HCT116 (cell line): ENCODE data around the gene SLC22A6. TPM values are rescaled to one million over a fixed set of nuclear protein-coding genes. Genes with fewer than 3 reads are reported as not detected.

ENCODE experiments used
- ATAC-seq: fragments of 200-7000 bp; cut with Tn5 transposase; 2 replicates; pipeline ENCODE4 v1.9.1; 2020; ENCODE audit warnings: mild to moderate bottlenecking, moderate library complexity
- BruUV-seq: library from RNA; stranded (reverse); fragments of 400-500 nt; replicated peaks from 2 replicates; lab custom pipeline; 2021; lab: Mats Ljungman, UMichigan
- CTCF ChIA-PET: fragments of 300-600 bp; sonication (Branson Sonifier 250); formaldehyde crosslinking; loops from one replicate; lab custom pipeline; 2021; ENCODE audit warnings: antibody characterized with exemption; lab: Charles Lee
- POLR2A ChIA-PET: fragments of 300-600, 350-600 bp; sonication (Branson Sonifier 250); formaldehyde crosslinking; loops from one replicate; lab custom pipeline; 2021; ENCODE audit warnings: antibody characterized with exemption; lab: Charles Lee
- RAD21 ChIA-PET, 2 experiments: fragments of 300-600 bp; sonication (Branson Sonifier 250); formaldehyde crosslinking; loops; one replicate each; lab custom pipeline; 2023; ENCODE audit warnings: low total read pairs in 2 of 2; ENCODE audit not compliant: uncharacterized antibody in 2 of 2, unreplicated experiment in 2 of 2, low non-redundant PET in 1 of 2; lab: Charles Lee
- DNase-seq: peaks from one replicate; pipeline ENCODE4 v3.0.0-alpha.2; 2010; ENCODE audit warnings: low read depth, low spot score
- H2AFZ ChIP-seq: fragments of 200-600 bp; shearing (Covaris generic), sonication (generic); 2 replicates; pipeline ENCODE4 v1.6.1; 2017; ENCODE audit warnings: low read depth, mixed run types, mixed read lengths, antibody characterized with exemption, low read length; ENCODE audit not compliant: poor library complexity, severe bottlenecking
- H3K27ac ChIP-seq: 2 replicates; pipeline ENCODE4 v1.5.1; 2012; ENCODE audit warnings: low read depth, low read length
- H3K27me3 ChIP-seq: fragments of 200-600 bp; sonication (generic); 2 replicates; pipeline ENCODE4 v1.6.1; 2016; ENCODE audit warnings: mixed run types, low read length, mixed read lengths; ENCODE audit not compliant: insufficient read depth
- H3K36me3 ChIP-seq, 2 experiments: fragments of 200-500 bp in 1 of 2; fragments of 200-600 bp in 1 of 2; sonication (Bioruptor generic) in 1 of 2; sonication (generic) in 1 of 2; 2 replicates each; pipeline versions ENCODE4 v1.5.1 to v1.6.1; 2014 to 2016; ENCODE audit warnings: low read length in 2 of 2, inconsistent platforms in 1 of 2, mixed read lengths in 1 of 2, mixed run types in 1 of 2; ENCODE audit not compliant: insufficient read depth in 2 of 2, control insufficient read depth in 1 of 2
- H3K4me1 ChIP-seq, 2 experiments: fragments of 200-600 bp in 1 of 2; sonication (generic) in 1 of 2; 2 replicates each; pipeline versions ENCODE4 v1.5.1 to v1.6.1; 2012 to 2017; ENCODE audit warnings: low read length in 2 of 2, inconsistent platforms in 1 of 2, mild to moderate bottlenecking in 1 of 2, mixed read lengths in 1 of 2, mixed run types in 1 of 2, moderate library complexity in 1 of 2; ENCODE audit not compliant: insufficient read depth in 2 of 2, control insufficient read depth in 1 of 2
- H3K4me2 ChIP-seq: fragments of 200-600 bp; sonication (generic); 2 replicates; pipeline ENCODE4 v1.6.1; 2017; ENCODE audit warnings: mixed run types, low read length, mixed read lengths
- H3K4me3 ChIP-seq, 2 experiments: fragments of 200-600 bp in 1 of 2; sonication (generic) in 1 of 2; replicated peaks in 1 of 2; 2 replicates each; pipeline ENCODE4 v1.5.1; 2011 to 2016; ENCODE audit warnings: low read length in 2 of 2, control low read depth in 1 of 2, low read depth in 1 of 2, mild to moderate bottlenecking in 1 of 2, mixed read lengths in 1 of 2, mixed run types in 1 of 2
- H3K79me2 ChIP-seq: fragments of 200-600 bp; sonication (generic); 2 replicates; pipeline ENCODE4 v1.6.1; 2017; ENCODE audit warnings: mild to moderate bottlenecking, mixed run types, low read length, moderate library complexity, mixed read lengths; ENCODE audit not compliant: insufficient read depth
- H3K9ac ChIP-seq: fragments of 200-600 bp; sonication (generic); 2 replicates; pipeline ENCODE4 v1.6.1; 2016; ENCODE audit warnings: low read length, mixed read lengths
- H3K9me2 ChIP-seq: fragments of 200-600 bp; sonication (generic), shearing (Covaris generic); 2 replicates; pipeline ENCODE4 v1.6.1; 2017; ENCODE audit warnings: mixed run types, mild to moderate bottlenecking, moderate library complexity; ENCODE audit not compliant: insufficient read depth
- H3K9me3 ChIP-seq, 2 experiments: fragments of 200-500 bp in 1 of 2; fragments of 200-600 bp in 1 of 2; sonication (Bioruptor generic) in 1 of 2; sonication (generic) in 1 of 2; 2 replicates each; pipeline ENCODE4 v1.6.1; 2014 to 2017; ENCODE audit warnings: low read length in 2 of 2, mixed read lengths in 2 of 2, inconsistent platforms in 1 of 2, low read depth in 1 of 2, mild to moderate bottlenecking in 1 of 2, mixed run types in 1 of 2, moderate library complexity in 1 of 2; ENCODE audit not compliant: control insufficient read depth in 1 of 2, insufficient read depth in 1 of 2
- H4K20me1 ChIP-seq: fragments of 200-600 bp; sonication (generic), shearing (Covaris generic); 2 replicates; pipeline ENCODE4 v1.6.1; 2017; ENCODE audit warnings: mixed run types, mild to moderate bottlenecking, moderate library complexity; ENCODE audit not compliant: insufficient read depth
- CBX3 ChIP-seq: IDR thresholded peaks from 2 replicates; pipeline ENCODE4 v1.6.1; 2012; ENCODE audit warnings: low read depth
- CEBPB ChIP-seq: IDR thresholded peaks from 2 replicates; pipeline ENCODE4 v1.6.1; 2012; ENCODE audit warnings: low read depth
- EGR1 ChIP-seq: IDR thresholded peaks from 2 replicates; pipeline ENCODE4 v1.6.1; 2012; ENCODE audit warnings: low read depth
- ELF1 ChIP-seq: IDR thresholded peaks from 2 replicates; pipeline ENCODE4 v1.6.1; 2012; ENCODE audit warnings: low read depth, borderline replicate concordance
- EZH2 ChIP-seq: fragments of 200-600 bp; sonication (generic); IDR thresholded peaks from 2 replicates; pipeline ENCODE4 v1.6.1; 2017; ENCODE audit warnings: antibody characterized with exemption, mixed run types
- EZH2phosphoT487 ChIP-seq: fragments of 200-600 bp; IDR thresholded peaks from 2 replicates; pipeline ENCODE4 v1.6.1; 2018; ENCODE audit warnings: antibody characterized with exemption, borderline replicate concordance
- FOSL1 ChIP-seq: IDR thresholded peaks from 2 replicates; pipeline ENCODE4 v1.6.1; 2012; ENCODE audit warnings: low read depth
- JUND ChIP-seq: IDR thresholded peaks from 2 replicates; pipeline ENCODE4 v1.6.1; 2012
- POLR2A ChIP-seq: IDR thresholded peaks from 2 replicates; pipeline ENCODE4 v1.7.0; 2011; ENCODE audit warnings: borderline replicate concordance; ENCODE audit not compliant: insufficient read depth, insufficient read length; ENCODE audit errors: extremely low read depth
- POLR2AphosphoS5 ChIP-seq: IDR thresholded peaks from 2 replicates; pipeline ENCODE4 v1.6.1; 2011; ENCODE audit warnings: mild to moderate bottlenecking, low read depth, low read length, moderate library complexity
- RAD21 ChIP-seq: IDR thresholded peaks from 2 replicates; pipeline ENCODE4 v1.6.1; 2012; ENCODE audit warnings: low read depth, mild to moderate bottlenecking
- REST ChIP-seq: IDR thresholded peaks from 2 replicates; pipeline ENCODE4 v1.6.1; 2012; ENCODE audit warnings: low read depth
- SP1 ChIP-seq: IDR thresholded peaks from 2 replicates; pipeline ENCODE4 v1.6.1; 2012; ENCODE audit warnings: low read depth
- SRF ChIP-seq: IDR thresholded peaks from 2 replicates; pipeline ENCODE4 v1.6.1; 2012; ENCODE audit warnings: low read depth
- TCF7L2 ChIP-seq: IDR thresholded peaks from 2 replicates; pipeline ENCODE4 v1.7.0; 2011; ENCODE audit warnings: borderline replicate concordance, inconsistent platforms; ENCODE audit not compliant: insufficient read depth, insufficient read length; ENCODE audit errors: extremely low read depth
- YY1 ChIP-seq: IDR thresholded peaks from 2 replicates; pipeline ENCODE4 v1.6.1; 2011; ENCODE audit warnings: low read length, low read depth, moderate library complexity, mild to moderate bottlenecking; ENCODE audit not compliant: insufficient replicate concordance; ENCODE audit errors: extremely low read depth
- intact Hi-C: fragments of 100-400 bp; cut with micrococcal nuclease; formaldehyde crosslinking; loops from 2 replicates; pipeline ENCODE4 v1.10.0; 2022
- total RNA-seq: library from RNA; stranded (reverse); gene quantifications from one replicate; pipeline ENCODE4 v1.2.1, GENCODE V29; 2021; ENCODE audit not compliant: unreplicated experiment
- TF ChIP-seq, protein P1 (sequence below): IDR thresholded peaks from 2 replicates; pipeline ENCODE4 v1.6.1; 2011; ENCODE audit warnings: mild to moderate bottlenecking, low read length, moderate library complexity; ENCODE audit not compliant: insufficient replicate concordance; ENCODE audit errors: extremely low read depth
- TF ChIP-seq, protein P2 (sequence below): IDR thresholded peaks from 2 replicates; pipeline ENCODE4 v1.6.1; 2012
- TF ChIP-seq, protein P3 (sequence below): IDR thresholded peaks from 2 replicates; pipeline ENCODE4 v1.6.1; 2012

The SLC22A6 gene
- total RNA-seq, 1 experiment from 2014 or later = not detected

- no TSS peak for BruUV-seq
- no peak for TF ChIP-seq POLR2A
- TF ChIP-seq EZH2 = no peak
- TF ChIP-seq SP1 = no peak
- TF ChIP-seq CEBPB = no peak
- TF ChIP-seq EGR1 = no peak
- no peak for TF ChIP-seq CBX3
- no peak for TF ChIP-seq SRF
- no peak for TF ChIP-seq RAD21
- no peak for TF ChIP-seq POLR2AphosphoS5
- no peak for TF ChIP-seq ELF1
- TF ChIP-seq EZH2phosphoT487 = no peak
- TF ChIP-seq, protein P1, sequence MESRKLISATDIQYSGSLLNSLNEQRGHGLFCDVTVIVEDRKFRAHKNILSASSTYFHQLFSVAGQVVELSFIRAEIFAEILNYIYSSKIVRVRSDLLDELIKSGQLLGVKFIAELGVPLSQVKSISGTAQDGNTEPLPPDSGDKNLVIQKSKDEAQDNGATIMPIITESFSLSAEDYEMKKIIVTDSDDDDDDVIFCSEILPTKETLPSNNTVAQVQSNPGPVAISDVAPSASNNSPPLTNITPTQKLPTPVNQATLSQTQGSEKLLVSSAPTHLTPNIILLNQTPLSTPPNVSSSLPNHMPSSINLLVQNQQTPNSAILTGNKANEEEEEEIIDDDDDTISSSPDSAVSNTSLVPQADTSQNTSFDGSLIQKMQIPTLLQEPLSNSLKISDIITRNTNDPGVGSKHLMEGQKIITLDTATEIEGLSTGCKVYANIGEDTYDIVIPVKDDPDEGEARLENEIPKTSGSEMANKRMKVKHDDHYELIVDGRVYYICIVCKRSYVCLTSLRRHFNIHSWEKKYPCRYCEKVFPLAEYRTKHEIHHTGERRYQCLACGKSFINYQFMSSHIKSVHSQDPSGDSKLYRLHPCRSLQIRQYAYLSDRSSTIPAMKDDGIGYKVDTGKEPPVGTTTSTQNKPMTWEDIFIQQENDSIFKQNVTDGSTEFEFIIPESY = no peak
- TF ChIP-seq JUND = no peak
- TF ChIP-seq, protein P2, sequence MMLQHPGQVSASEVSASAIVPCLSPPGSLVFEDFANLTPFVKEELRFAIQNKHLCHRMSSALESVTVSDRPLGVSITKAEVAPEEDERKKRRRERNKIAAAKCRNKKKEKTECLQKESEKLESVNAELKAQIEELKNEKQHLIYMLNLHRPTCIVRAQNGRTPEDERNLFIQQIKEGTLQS = no peak
- no peak for TF ChIP-seq YY1
- TF ChIP-seq, protein P3, sequence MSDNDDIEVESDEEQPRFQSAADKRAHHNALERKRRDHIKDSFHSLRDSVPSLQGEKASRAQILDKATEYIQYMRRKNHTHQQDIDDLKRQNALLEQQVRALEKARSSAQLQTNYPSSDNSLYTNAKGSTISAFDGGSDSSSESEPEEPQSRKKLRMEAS = no peak
- no peak for TF ChIP-seq FOSL1
- no peak for TF ChIP-seq TCF7L2
- TF ChIP-seq REST = no peak
- H2AFZ ChIP-seq = no peak overlapping the region
- H3K4me2 ChIP-seq = no peak overlapping the region
- no peaks in the 10 kb centered on the region for H3K4me1 ChIP-seq
- no peak overlapping the region for H3K4me3 ChIP-seq
- H3K9me2 ChIP-seq = no peaks in the 10 kb centered on the region
- no peaks in the 10 kb centered on the region for H3K79me2 ChIP-seq
- H3K27ac ChIP-seq = no peak overlapping the region
- no peak for DNase-seq
- CTCF ChIA-PET = no interaction called here
- no peak for ATAC-seq
- no peaks in the 10 kb centered on the region for H3K27me3 ChIP-seq
- no peaks in the 10 kb centered on the region for H3K9me3 ChIP-seq
- H3K36me3 ChIP-seq = no peaks in the 10 kb centered on the region
- POLR2A ChIA-PET = no interaction called here
- intact Hi-C loops = no loop called here
- no peak overlapping the region for H3K9ac ChIP-seq
- RAD21 ChIA-PET = no interaction called here
- no peaks in the 10 kb centered on the region for H4K20me1 ChIP-seq
These were observed 31.0 kb downstream of the SLC22A6 start for GRCh38 chr11:62953811-62954210.
